ENCODE results near the gene YEATS4.
A peak's percentile ranks its signal among the peaks of the same experiment; 100 is the strongest.

YEATS4 gene

GRCh38 chr12:69404851-69405565 lies 45.5 kb downstream of the YEATS4 start:
- TF ChIP-seq CTCF (IDR thresholded peaks at IDR 0.05; ENCODE audit: low read length, missing control alignments), result no peak
- DNase-seq (ENCODE audit: low read depth), result no peak
- H3K4me3 ChIP-seq (replicated peaks; ENCODE audit: low read depth, low read length), result no peak overlapping the region

GRCh38 chr12:69405566-69405865 lies 46.0 kb downstream of the YEATS4 start:
- DNase-seq (ENCODE audit: low read depth), result peak; percentile 97
- no peak for TF ChIP-seq CTCF (IDR thresholded peaks at IDR 0.05; ENCODE audit: low read length, missing control alignments)
- peak overlapping the region; percentile 30 for H3K4me3 ChIP-seq (replicated peaks; ENCODE audit: low read depth, low read length)

- no peak for TF ChIP-seq CTCF (IDR thresholded peaks at IDR 0.05; ENCODE audit: low read length, missing control alignments)
- H3K4me3 ChIP-seq (replicated peaks; ENCODE audit: low read depth, low read length), result no peak overlapping the region
- no peak for DNase-seq (ENCODE audit: low read depth)
Measured at GRCh38 chr12:69406217-69406616, 46.7 kb downstream of the YEATS4 start.

DNA sequence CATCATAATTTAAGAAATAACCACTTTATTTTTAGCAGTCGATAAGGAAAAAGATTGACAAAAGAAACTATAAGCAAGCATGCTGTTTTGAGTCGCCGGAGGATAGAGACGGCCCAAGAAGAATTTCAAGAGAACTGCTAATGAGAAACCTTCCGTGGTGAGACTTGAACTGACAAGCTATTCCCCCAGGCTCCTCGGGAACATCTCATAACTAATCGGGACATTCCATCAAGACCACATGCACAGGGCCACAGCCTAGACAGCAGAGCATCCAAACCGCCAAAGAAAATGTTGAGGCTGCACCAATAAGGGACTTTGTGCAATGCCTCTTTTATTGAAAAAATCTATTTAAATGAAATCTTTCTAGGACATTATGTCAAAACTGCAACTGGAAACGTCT lies 51.0 kb downstream of the YEATS4 start:
- no peak overlapping the region for H3K4me3 ChIP-seq (replicated peaks; ENCODE audit: low read depth, low read length)
- no peak for DNase-seq (ENCODE audit: low read depth)
- TF ChIP-seq CTCF (IDR thresholded peaks at IDR 0.05; ENCODE audit: low read length, missing control alignments), result no peak

GRCh38 chr12:69412655-69413054 lies 53.1 kb downstream of the YEATS4 start:
- TF ChIP-seq CTCF (IDR thresholded peaks at IDR 0.05; ENCODE audit: low read length, missing control alignments), result no peak
- H3K4me3 ChIP-seq (replicated peaks; ENCODE audit: low read depth, low read length), result no peak overlapping the region
- DNase-seq (ENCODE audit: low read depth), result no peak

DNA sequence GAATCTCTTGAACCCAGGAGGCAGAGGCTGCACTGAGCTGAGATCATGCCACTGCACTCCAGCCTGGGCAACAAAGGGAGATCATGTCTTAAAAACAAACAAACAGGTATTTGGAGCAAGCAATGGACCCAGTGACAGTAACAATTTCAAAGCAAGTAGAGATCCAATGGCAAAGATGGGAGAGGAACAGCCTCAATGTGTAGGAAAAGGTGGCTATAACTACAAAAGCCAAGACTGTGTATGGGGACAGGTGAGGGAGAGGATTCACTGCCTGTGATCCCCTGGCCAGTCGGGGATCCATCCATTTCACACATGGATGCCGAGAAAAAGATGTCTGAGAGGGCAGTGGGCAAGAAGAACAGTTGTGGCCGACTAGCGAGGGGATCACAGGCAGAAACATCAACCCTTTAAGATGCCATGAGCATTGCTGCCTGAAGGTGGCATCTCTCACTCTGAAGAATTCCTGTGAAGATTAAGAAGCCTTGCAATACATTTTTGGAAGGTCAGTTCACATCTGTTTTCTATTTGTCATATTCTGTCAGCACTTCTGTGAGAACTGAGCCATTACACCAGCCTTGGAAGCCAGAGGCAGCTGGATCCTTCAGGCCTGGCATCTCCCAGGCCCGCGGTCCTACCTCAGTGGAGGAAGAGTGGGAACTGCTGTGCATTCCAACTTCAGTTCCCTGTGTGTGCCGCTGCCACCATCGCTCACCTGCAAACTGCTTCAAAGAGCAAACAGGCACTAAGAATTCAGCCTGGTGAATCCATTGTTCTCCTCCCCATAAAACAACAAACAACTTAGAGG lies 56.1 kb downstream of the YEATS4 start:
- peak; percentile 92 for TF ChIP-seq CTCF (IDR thresholded peaks at IDR 0.05; ENCODE audit: low read length, missing control alignments)
- DNase-seq (ENCODE audit: low read depth), result peak; percentile 96
- H3K4me3 ChIP-seq (replicated peaks; ENCODE audit: low read depth, low read length), result no peak overlapping the region

Data from fibroblast of pulmonary artery (primary cell).